Natural killer cell (primary cell): ENCODE results near the gene SLC25A47. TPM values are rescaled to one million over a fixed set of nuclear protein-coding genes. Genes with fewer than 3 reads are reported as not detected.

Experiments used
- ATAC-seq, 3 donors: fragments of 150-1000 bp in 2 of 3; fragments of 200-7000 bp in 1 of 3; cut with Tn5 transposase; 1 replicate in 1 of 3; 2 replicates in 2 of 3; pipeline ENCODE4 v1.10.0; 2021; ENCODE audit warnings: mild to moderate bottlenecking in 2 of 3, moderate library complexity in 2 of 3
- DNase-seq, 2 donors: peaks; one replicate each; pipeline versions ENCODE4 v3.0.0 to v3.0.0-alpha.2; 2013 to 2021; ENCODE audit warnings: mixed read lengths in 1 of 2
- H3K27ac ChIP-seq: one replicate; pipeline ENCODE4 v1.5.1; 2013; ENCODE audit warnings: mild to moderate bottlenecking, low read length
- H3K27me3 ChIP-seq: one replicate; pipeline ENCODE4 v1.6.1; 2013; ENCODE audit warnings: low read length; ENCODE audit not compliant: control insufficient read depth, insufficient read depth
- H3K36me3 ChIP-seq: one replicate; pipeline ENCODE4 v1.6.1; 2013; ENCODE audit warnings: low read length; ENCODE audit not compliant: control insufficient read depth, insufficient read depth
- H3K4me1 ChIP-seq: one replicate; pipeline ENCODE4 v1.6.1; 2013; ENCODE audit warnings: low read length; ENCODE audit not compliant: control insufficient read depth, insufficient read depth
- H3K4me3 ChIP-seq: one replicate; pipeline ENCODE4 v1.5.1; 2013; ENCODE audit warnings: low read length
- H3K9me3 ChIP-seq: one replicate; pipeline ENCODE4 v1.6.1; 2013; ENCODE audit warnings: low read length; ENCODE audit not compliant: control insufficient read depth, insufficient read depth
- H3K27ac Mint-ChIP-seq, 2 donors: one replicate each; pipeline ENCODE4 v1.8.0; 2022; ENCODE audit warnings: mild to moderate bottlenecking in 2 of 2, mixed read lengths in 2 of 2, moderate library complexity in 1 of 2
- H3K27me3 Mint-ChIP-seq, 2 donors: one replicate each; pipeline ENCODE4 v1.8.0; 2022; ENCODE audit warnings: low read depth in 2 of 2, mixed read lengths in 2 of 2
- H3K36me3 Mint-ChIP-seq: one replicate; pipeline ENCODE4 v1.8.0; 2022; ENCODE audit warnings: mixed read lengths
- H3K4me1 Mint-ChIP-seq, 2 donors: one replicate each; pipeline ENCODE4 v1.8.0; 2022; ENCODE audit warnings: mixed read lengths in 2 of 2
- H3K4me3 Mint-ChIP-seq: one replicate; pipeline ENCODE4 v1.8.0; 2022; ENCODE audit warnings: mild to moderate bottlenecking, moderate library complexity, mixed read lengths
- H3K9me3 Mint-ChIP-seq, 2 donors: one replicate each; pipeline ENCODE4 v1.8.0; 2022; ENCODE audit warnings: mixed read lengths in 2 of 2
- CTCF ChIP-seq: fragments of 200-600 bp; IDR thresholded peaks from one replicate; pipeline ENCODE4 v1.8.0; 2022; ENCODE audit warnings: antibody characterized with exemption
- WGBS: methylation state at CpG from one replicate; pipeline ENCODE4 v1.1.7; 2013; ENCODE audit warnings: missing lambda C conversion rate; ENCODE audit not compliant: insufficient coverage; 5-methylcytosine and 5-hydroxymethylcytosine counted together
- intact Hi-C: fragments of 100-400 bp; cut with micrococcal nuclease; formaldehyde crosslinking; loops from one replicate; pipeline ENCODE4 v1.14.2; 2022
- total RNA-seq, 4 donors: library from RNA; stranded (reverse); fragments of 120-200 nt in 1 of 4; gene quantifications; one replicate each; pipeline versions ENCODE4 v1.2.3 to v1.2.4, GENCODE V29; 2013 to 2022

Gene SLC25A47
- total RNA-seq, 3 donors from 2014 or later (not counting 1 experiment from before 2014, with no cell fraction given): 0.20 TPM; not detected in 2

GRCh38 chr14:100348784-100349685 lies 25.9 kb downstream of the SLC25A47 start:
- H3K4me3 Mint-ChIP-seq: no peak overlapping the region
- Histone ChIP-seq H3K9me3 (no peaks in the 10 kb centered on the region), H3K4me1 (no peaks in the 10 kb centered on the region), H3K4me3 (no peak overlapping the region), H3K27ac (no peak overlapping the region), H3K27me3 (no peaks in the 10 kb centered on the region), H3K36me3 (peaks cover 46% of the 10 kb centered on the region)
- no peak for DNase-seq
- H3K36me3 Mint-ChIP-seq: peaks cover 6% of the 10 kb centered on the region
- intact Hi-C loops: no loop called here
- TF ChIP-seq CTCF: no peak
- no peak overlapping the region for H3K27ac Mint-ChIP-seq
- ATAC-seq: no peak
- no peaks in the 10 kb centered on the region for H3K27me3 Mint-ChIP-seq
- H3K9me3 Mint-ChIP-seq: no peaks in the 10 kb centered on the region
- WGBS: 93% methylated on average over 14 of the region's 14 CpGs
- peaks cover 0 to 5% of the 10 kb centered on the region in 2 donors for H3K4me1 Mint-ChIP-seq

GRCh38 chr14:100350276-100350926 lies 27.3 kb downstream of the SLC25A47 start:
- no peak overlapping the region for H3K4me3 ChIP-seq
- Mint-ChIP-seq H3K27me3 (no peaks in the 10 kb centered on the region), H3K27ac (no peak overlapping the region), H3K36me3 (peaks cover 12% of the 10 kb centered on the region), H3K4me3 (no peak overlapping the region), H3K4me1 (peaks cover 0 to 5% of the 10 kb centered on the region in 2 donors), H3K9me3 (no peaks in the 10 kb centered on the region)
- H3K27me3 ChIP-seq: no peaks in the 10 kb centered on the region
- intact Hi-C loops: no loop called here
- no peak overlapping the region for H3K27ac ChIP-seq
- ATAC-seq (no peak), DNase-seq (no peak)
- no peaks in the 10 kb centered on the region for H3K9me3 ChIP-seq
- peaks cover 56% of the 10 kb centered on the region for H3K36me3 ChIP-seq
- WGBS: 84% methylated on average over 8 of the region's 11 CpGs
- H3K4me1 ChIP-seq: no peaks in the 10 kb centered on the region
- TF ChIP-seq CTCF: no peak

- H3K36me3 ChIP-seq: peaks cover 56% of the 10 kb centered on the region
- 93% methylated on average over 5 of the region's 5 CpGs for WGBS
- no peak overlapping the region for H3K27ac ChIP-seq
Measured at GRCh38 chr14:100350986-100351385, 27.8 kb downstream of the SLC25A47 start.

More at GRCh38 chr14:100350986-100351385, 27.8 kb downstream of the SLC25A47 start:
- no peaks in the 10 kb centered on the region for H3K9me3 Mint-ChIP-seq
- H3K36me3 Mint-ChIP-seq: peaks cover 17% of the 10 kb centered on the region
- no peaks in the 10 kb centered on the region for H3K4me1 ChIP-seq
- no peak overlapping the region for H3K27ac Mint-ChIP-seq
- no peak overlapping the region for H3K4me3 ChIP-seq
- no peak for TF ChIP-seq CTCF
- H3K4me1 Mint-ChIP-seq: peaks cover 0 to 5% of the 10 kb centered on the region in 2 donors
- H3K27me3 Mint-ChIP-seq: no peaks in the 10 kb centered on the region
- intact Hi-C loops: no loop called here
- H3K27me3 ChIP-seq: no peaks in the 10 kb centered on the region
- no peaks in the 10 kb centered on the region for H3K9me3 ChIP-seq
- no peak for ATAC-seq
- H3K4me3 Mint-ChIP-seq: no peak overlapping the region
- DNase-seq: no peak
